NCI-H1417 (cell line): ENCODE results near the gene ZMAT3.
"Not testable (repeated sequence)": the region's sequence is repeated elsewhere in the genome, so short reads cannot be mapped to it uniquely, and the experiment has no call there.

Experiments used
- DNase-seq, 3 experiments: peaks; one replicate each; lab custom pipeline; 2025; lab: John Stamatoyannopoulos, UW

ZMAT3 gene

GRCh38 chr3:179071323-179072099 lies at the start of gene ZMAT3:
Gene ZMAT3, minus strand, starts transcription at chr3:179071809. Its CDS starts 4,057 bp downstream, at chr3:179067752.
- DNase-seq: peak; percentile 76 to 94 (median 92)

- no peak for DNase-seq
Measured at GRCh38 chr3:179116816-179117215, 45.2 kb upstream of the ZMAT3 start.

- DNase-seq: not testable (repeated sequence)
Measured at GRCh38 chr3:179115444-179115843, 43.8 kb upstream of the ZMAT3 start.

GRCh38 chr3:179113903-179114302 lies 42.3 kb upstream of the ZMAT3 start:
- no peak for DNase-seq

- DNase-seq: no peak
Measured at GRCh38 chr3:179108086-179108485, 36.5 kb upstream of the ZMAT3 start.

- no peak for DNase-seq
Measured at GRCh38 chr3:179107617-179108016, 36.0 kb upstream of the ZMAT3 start.

- DNase-seq: no peak
Measured at GRCh38 chr3:179105881-179106280, 34.3 kb upstream of the ZMAT3 start.

GRCh38 chr3:179100652-179101051 lies 29.0 kb upstream of the ZMAT3 start:
- DNase-seq: no peak

GRCh38 chr3:179098388-179099077 lies 26.9 kb upstream of the ZMAT3 start:
- no peak for DNase-seq

GRCh38 chr3:179093807-179094206 lies 22.2 kb upstream of the ZMAT3 start:
- no peak for DNase-seq

- DNase-seq: no peak
Measured at GRCh38 chr3:179091113-179091512, 19.5 kb upstream of the ZMAT3 start.

- DNase-seq: no peak
Measured at GRCh38 chr3:179088306-179088705, 16.7 kb upstream of the ZMAT3 start.

GRCh38 chr3:179083977-179084376 lies 12.4 kb upstream of the ZMAT3 start:
- DNase-seq: peak in 1 of 3 experiments; percentile 9

GRCh38 chr3:179082416-179082815 lies 10.8 kb upstream of the ZMAT3 start:
- DNase-seq: no peak

GRCh38 chr3:179081885-179082284 lies 10.3 kb upstream of the ZMAT3 start:
- DNase-seq: peak in 2 of 3 experiments; percentile 33 to 79

- no peak for DNase-seq
Measured at GRCh38 chr3:179079537-179079936, 7.9 kb upstream of the ZMAT3 start.

GRCh38 chr3:179076243-179077027 lies 4.8 kb upstream of the ZMAT3 start:
- peak in 2 of 3 experiments; percentile 22 to 74 for DNase-seq

GRCh38 chr3:179074656-179075055 lies 3.0 kb upstream of the ZMAT3 start:
- DNase-seq: no peak

- DNase-seq: no peak
Measured at GRCh38 chr3:179073816-179074215, 2.2 kb upstream of the ZMAT3 start.

- peak in 1 of 3 experiments; percentile 87 for DNase-seq
Measured at GRCh38 chr3:179072100-179072438, 460 bp upstream of the ZMAT3 start.

- DNase-seq: peak in 1 of 3 experiments; percentile 13
Measured at GRCh38 chr3:179071027-179071322, 634 bp downstream of the ZMAT3 start.

- DNase-seq: peak in 2 of 3 experiments; percentile 38 to 78
Measured at GRCh38 chr3:179069762-179070390, 1.7 kb downstream of the ZMAT3 start.
